SU-DHL-6 (cell line): Measurements from ENCODE around the gene INPP5A.

Experiments used
- H2AFZ ChIP-seq: fragments of 200-600 bp; sonication (generic); 2 replicates; pipeline ENCODE4 v1.6.1; 2014; ENCODE audit warnings: low read depth, mild to moderate bottlenecking, moderate library complexity, mixed read lengths, antibody characterized with exemption, low read length; ENCODE audit not compliant: severe bottlenecking
- H3F3A ChIP-seq: fragments of 200-600 bp; shearing (Covaris generic); 2 replicates; pipeline ENCODE4 v1.6.0; 2016; ENCODE audit warnings: antibody characterized with exemption, mild to moderate bottlenecking; ENCODE audit not compliant: insufficient read depth
- H3K27ac ChIP-seq: fragments of 200-600 bp; sonication (generic); 2 replicates; pipeline ENCODE4 v1.5.1; 2016; ENCODE audit warnings: low read depth, mild to moderate bottlenecking, low read length, moderate library complexity, mixed read lengths
- H3K27me3 ChIP-seq: fragments of 200-600 bp; sonication (generic), shearing (Covaris generic); 2 replicates; pipeline ENCODE4 v1.6.0; 2014; ENCODE audit warnings: mild to moderate bottlenecking, low read length
- H3K36me3 ChIP-seq: fragments of 200-600 bp; sonication (generic); 2 replicates; pipeline ENCODE4 v1.6.1; 2014; ENCODE audit warnings: mild to moderate bottlenecking, low read length, mixed read lengths
- H3K4me2 ChIP-seq: fragments of 300-600, 200-600 bp; shearing (Covaris generic), sonication (generic); 2 replicates; pipeline ENCODE4 v1.6.0; 2014; ENCODE audit warnings: low read length, low read depth, mild to moderate bottlenecking; ENCODE audit not compliant: poor library complexity, severe bottlenecking
- H3K4me3 ChIP-seq: fragments of 200-600 bp; sonication (generic); 2 replicates; pipeline ENCODE4 v1.5.1; 2014; ENCODE audit warnings: antibody characterized with exemption, low read length, mild to moderate bottlenecking, mixed read lengths; ENCODE audit not compliant: insufficient read depth, poor library complexity, severe bottlenecking
- H3K79me2 ChIP-seq: fragments of 200-600 bp; sonication (generic); 2 replicates; pipeline ENCODE4 v1.6.1; 2014; ENCODE audit warnings: mild to moderate bottlenecking, low read length, moderate library complexity; ENCODE audit not compliant: insufficient read depth
- H3K9ac ChIP-seq: fragments of 200-600 bp; sonication (generic); 2 replicates; pipeline ENCODE4 v1.7.0; 2014; ENCODE audit warnings: mild to moderate bottlenecking, low read length
- H3K9me2 ChIP-seq: fragments of 200-600 bp; sonication (generic); replicated peaks from 2 replicates; pipeline ENCODE4 v1.6.1; 2014; ENCODE audit warnings: low read length; ENCODE audit not compliant: insufficient read depth
- H3K9me3 ChIP-seq: fragments of 200-600 bp; sonication (generic); 2 replicates; pipeline ENCODE4 v1.6.1; 2014; ENCODE audit warnings: low read length, mixed read lengths; ENCODE audit not compliant: insufficient read depth
- H4K20me1 ChIP-seq: fragments of 200-600 bp; sonication (generic); 2 replicates; pipeline ENCODE4 v1.6.1; 2014; ENCODE audit warnings: low read depth, mild to moderate bottlenecking, antibody characterized with exemption, low read length, moderate library complexity, mixed read lengths
- CTCF ChIP-seq: fragments of 200-600 bp; sonication (generic); IDR thresholded peaks from one replicate; pipeline ENCODE4 v1.5.1; 2017; ENCODE audit warnings: antibody characterized with exemption, mild to moderate bottlenecking, low read length, moderate library complexity; ENCODE audit not compliant: insufficient read depth, poor library complexity, severe bottlenecking
- EZH2phosphoT487 ChIP-seq: fragments of 200-600 bp; sonication (generic), shearing (Covaris generic); conservative IDR thresholded peaks from 2 replicates; pipeline ENCODE4 v1.6.1; 2018; ENCODE audit warnings: mild to moderate bottlenecking, antibody characterized with exemption, low read length, moderate library complexity, mixed read lengths

INPP5A gene

GRCh38 chr10:132701099-132701845 is 163.7 kb downstream of the INPP5A start:
- H3K4me2 ChIP-seq: no peak overlapping the region
- no peaks in the 10 kb centered on the region for H3K79me2 ChIP-seq
- no peaks in the 10 kb centered on the region for H3K9me2 ChIP-seq
- no peaks in the 10 kb centered on the region for H4K20me1 ChIP-seq
- H3F3A ChIP-seq: no peaks in the 10 kb centered on the region
- H3K9me3 ChIP-seq: peaks cover 9% of the 10 kb centered on the region; the same call in 1 of the 2 replicates
- H3K4me3 ChIP-seq: no peak overlapping the region
- H3K9ac ChIP-seq: no peak overlapping the region
- H3K27me3 ChIP-seq: no peaks in the 10 kb centered on the region
- H3K36me3 ChIP-seq: no peaks in the 10 kb centered on the region
- no peak overlapping the region for H2AFZ ChIP-seq
- no peak overlapping the region for H3K27ac ChIP-seq
- TF ChIP-seq CTCF (no peak), EZH2phosphoT487 (no peak)

GRCh38 chr10:132701846-132702190 is 164.2 kb downstream of the INPP5A start:
- TF ChIP-seq CTCF (no peak), EZH2phosphoT487 (no peak)
- Histone ChIP-seq H3K9me2 (no peaks in the 10 kb centered on the region), H2AFZ (no peak overlapping the region), H3K36me3 (no peaks in the 10 kb centered on the region), H3K4me3 (no peak overlapping the region), H4K20me1 (no peaks in the 10 kb centered on the region), H3K27me3 (no peaks in the 10 kb centered on the region), H3F3A (no peaks in the 10 kb centered on the region), H3K9me3 (peaks cover 12% of the 10 kb centered on the region; the same call in 1 of the 2 replicates), H3K27ac (no peak overlapping the region), H3K79me2 (no peaks in the 10 kb centered on the region), H3K9ac (no peak overlapping the region), H3K4me2 (no peak overlapping the region)

GRCh38 chr10:132702601-132703418 is 165.2 kb downstream of the INPP5A start:
- no peak for TF ChIP-seq EZH2phosphoT487
- no peak overlapping the region for H3K4me3 ChIP-seq
- H3K9me3 ChIP-seq: peaks cover 12% of the 10 kb centered on the region; the same call in 1 of the 2 replicates
- H3K36me3 ChIP-seq: no peaks in the 10 kb centered on the region
- H3K9ac ChIP-seq: no peak overlapping the region
- no peaks in the 10 kb centered on the region for H3K27me3 ChIP-seq
- no peaks in the 10 kb centered on the region for H3K9me2 ChIP-seq
- H3K27ac ChIP-seq: no peak overlapping the region
- H3K79me2 ChIP-seq: no peaks in the 10 kb centered on the region
- no peaks in the 10 kb centered on the region for H4K20me1 ChIP-seq
- H3F3A ChIP-seq: no peaks in the 10 kb centered on the region
- H3K4me2 ChIP-seq: no peak overlapping the region
- no peak overlapping the region for H2AFZ ChIP-seq
